ENCODE measurements around the gene SESTD1.

- TF ChIP-seq FOSL1 (IDR thresholded peaks at IDR 0.05; ENCODE audit: low read depth) (no peak), SP1 (IDR thresholded peaks at IDR 0.05; ENCODE audit: low read depth) (no peak), RAD21 (IDR thresholded peaks at IDR 0.05; ENCODE audit: low read depth) (no peak), ZFX (IDR thresholded peaks at IDR 0.05) (no peak), SIN3A (IDR thresholded peaks at IDR 0.05; ENCODE audit: low read depth) (no peak)
Observed at GRCh38 chr2:179195141-179195540, 69.5 kb downstream of the SESTD1 start.

Measured in HCT116 (cell line).